ENCODE data around the gene SPATA31D1. TPM values are rescaled to one million over a fixed set of nuclear protein-coding genes. Genes with fewer than 3 reads are reported as not detected.
"Not testable (repeated sequence)": the region's sequence is repeated elsewhere in the genome, so short reads cannot be mapped to it uniquely, and the experiment has no call there.

Gene SPATA31D1
- total RNA-seq, result not detected

GRCh38 chr9:81988472-81988871 is at the start of gene SPATA31D1:
TSS of gene SPATA31D1 (plus strand) at chr9:81988772. CDS start at chr9:81988819, 47 bp downstream.
- not testable (repeated sequence) for H3K4me1 ChIP-seq (ENCODE audit: insufficient read depth, low read length); H3K4me3 ChIP-seq (ENCODE audit: low read length); H3K9me3 ChIP-seq (ENCODE audit: low read depth, low read length); H3K27me3 ChIP-seq (ENCODE audit: insufficient read depth, low read length)

- H3K9me3 ChIP-seq (ENCODE audit: low read depth, low read length); H3K4me3 ChIP-seq (ENCODE audit: low read length); H3K27me3 ChIP-seq (ENCODE audit: insufficient read depth, low read length); H3K4me1 ChIP-seq (ENCODE audit: insufficient read depth, low read length): not testable (repeated sequence)
These were observed 45.2 kb upstream of the SPATA31D1 start, which contains the start of gene SPATA31D3 for GRCh38 chr9:81943393-81943792. TSS of gene SPATA31D3 (plus strand) at chr9:81943500. CDS start at chr9:81943586, 86 bp downstream.

- not testable (repeated sequence) for H3K9me3 ChIP-seq (ENCODE audit: low read depth, low read length); H3K4me1 ChIP-seq (ENCODE audit: insufficient read depth, low read length); H3K4me3 ChIP-seq (ENCODE audit: low read length); H3K27me3 ChIP-seq (ENCODE audit: insufficient read depth, low read length)
These were observed 39.9 kb upstream of the SPATA31D1 start for GRCh38 chr9:81948650-81949049.

GRCh38 chr9:81953096-81953495 is 35.5 kb upstream of the SPATA31D1 start:
- Histone ChIP-seq H3K9me3 (ENCODE audit: low read depth, low read length) (no peaks in the 10 kb centered on the region), H3K4me1 (ENCODE audit: insufficient read depth, low read length) (no peaks in the 10 kb centered on the region), H3K4me3 (ENCODE audit: low read length) (no peak overlapping the region), H3K27me3 (ENCODE audit: insufficient read depth, low read length) (no peaks in the 10 kb centered on the region)

- no peak overlapping the region for H3K4me3 ChIP-seq (ENCODE audit: low read length)
- no peaks in the 10 kb centered on the region for H3K27me3 ChIP-seq (ENCODE audit: insufficient read depth, low read length)
- no peaks in the 10 kb centered on the region for H3K9me3 ChIP-seq (ENCODE audit: low read depth, low read length)
- H3K4me1 ChIP-seq (ENCODE audit: insufficient read depth, low read length), result no peaks in the 10 kb centered on the region
These were observed 32.9 kb upstream of the SPATA31D1 start for GRCh38 chr9:81955625-81956024.

GRCh38 chr9:81964218-81965171 is 24.1 kb upstream of the SPATA31D1 start:
- no peaks in the 10 kb centered on the region for H3K4me1 ChIP-seq (ENCODE audit: insufficient read depth, low read length)
- H3K27me3 ChIP-seq (ENCODE audit: insufficient read depth, low read length), result no peaks in the 10 kb centered on the region
- no peaks in the 10 kb centered on the region for H3K9me3 ChIP-seq (ENCODE audit: low read depth, low read length)
- no peak overlapping the region for H3K4me3 ChIP-seq (ENCODE audit: low read length)

- Histone ChIP-seq H3K27me3 (ENCODE audit: insufficient read depth, low read length) (no peaks in the 10 kb centered on the region), H3K4me3 (ENCODE audit: low read length) (no peak overlapping the region), H3K4me1 (ENCODE audit: insufficient read depth, low read length) (no peaks in the 10 kb centered on the region), H3K9me3 (ENCODE audit: low read depth, low read length) (no peaks in the 10 kb centered on the region)
These were observed 20.5 kb upstream of the SPATA31D1 start for GRCh38 chr9:81968026-81968425.

- Histone ChIP-seq H3K4me3 (ENCODE audit: low read length) (no peak overlapping the region), H3K4me1 (ENCODE audit: insufficient read depth, low read length) (no peaks in the 10 kb centered on the region), H3K9me3 (ENCODE audit: low read depth, low read length) (no peaks in the 10 kb centered on the region), H3K27me3 (ENCODE audit: insufficient read depth, low read length) (no peaks in the 10 kb centered on the region)
These were observed 18.6 kb upstream of the SPATA31D1 start for GRCh38 chr9:81969971-81970370.

- H3K27me3 ChIP-seq (ENCODE audit: insufficient read depth, low read length), result no peaks in the 10 kb centered on the region
- H3K4me1 ChIP-seq (ENCODE audit: insufficient read depth, low read length), result no peaks in the 10 kb centered on the region
- no peak overlapping the region for H3K4me3 ChIP-seq (ENCODE audit: low read length)
- no peaks in the 10 kb centered on the region for H3K9me3 ChIP-seq (ENCODE audit: low read depth, low read length)
These were observed 16.8 kb upstream of the SPATA31D1 start for GRCh38 chr9:81971727-81972126.

- Histone ChIP-seq H3K9me3 (ENCODE audit: low read depth, low read length) (no peaks in the 10 kb centered on the region), H3K27me3 (ENCODE audit: insufficient read depth, low read length) (no peaks in the 10 kb centered on the region), H3K4me1 (ENCODE audit: insufficient read depth, low read length) (no peaks in the 10 kb centered on the region), H3K4me3 (ENCODE audit: low read length) (no peak overlapping the region)
These were observed 13.8 kb upstream of the SPATA31D1 start for GRCh38 chr9:81974764-81975163.

- no peaks in the 10 kb centered on the region for H3K4me1 ChIP-seq (ENCODE audit: insufficient read depth, low read length)
- H3K27me3 ChIP-seq (ENCODE audit: insufficient read depth, low read length), result no peaks in the 10 kb centered on the region
- no peak overlapping the region for H3K4me3 ChIP-seq (ENCODE audit: low read length)
- no peaks in the 10 kb centered on the region for H3K9me3 ChIP-seq (ENCODE audit: low read depth, low read length)
These were observed 12.2 kb upstream of the SPATA31D1 start for GRCh38 chr9:81976351-81976750.

GRCh38 chr9:81979196-81979595 is 9.4 kb upstream of the SPATA31D1 start:
- Histone ChIP-seq H3K4me3 (ENCODE audit: low read length) (no peak overlapping the region), H3K9me3 (ENCODE audit: low read depth, low read length) (no peaks in the 10 kb centered on the region), H3K27me3 (ENCODE audit: insufficient read depth, low read length) (no peaks in the 10 kb centered on the region)

GRCh38 chr9:81980568-81980967 is 8.0 kb upstream of the SPATA31D1 start:
- Histone ChIP-seq H3K4me3 (ENCODE audit: low read length) (no peak overlapping the region), H3K9me3 (ENCODE audit: low read depth, low read length) (no peaks in the 10 kb centered on the region), H3K27me3 (ENCODE audit: insufficient read depth, low read length) (no peaks in the 10 kb centered on the region), H3K4me1 (ENCODE audit: insufficient read depth, low read length) (no peaks in the 10 kb centered on the region)

More at GRCh38 chr9:81979196-81979595, 9.4 kb upstream of the SPATA31D1 start:
- no peaks in the 10 kb centered on the region for H3K4me1 ChIP-seq (ENCODE audit: insufficient read depth, low read length)

- Histone ChIP-seq H3K4me1 (ENCODE audit: insufficient read depth, low read length) (no peaks in the 10 kb centered on the region), H3K4me3 (ENCODE audit: low read length) (no peak overlapping the region), H3K27me3 (ENCODE audit: insufficient read depth, low read length) (no peaks in the 10 kb centered on the region), H3K9me3 (ENCODE audit: low read depth, low read length) (no peaks in the 10 kb centered on the region)
These were observed 6.7 kb upstream of the SPATA31D1 start for GRCh38 chr9:81981883-81982282.

GRCh38 chr9:81984928-81985327 is 3.6 kb upstream of the SPATA31D1 start:
- Histone ChIP-seq H3K9me3 (ENCODE audit: low read depth, low read length) (no peaks in the 10 kb centered on the region), H3K4me3 (ENCODE audit: low read length) (no peak overlapping the region), H3K4me1 (ENCODE audit: insufficient read depth, low read length) (no peaks in the 10 kb centered on the region), H3K27me3 (ENCODE audit: insufficient read depth, low read length) (no peaks in the 10 kb centered on the region)

GRCh38 chr9:81986051-81986450 is 2.5 kb upstream of the SPATA31D1 start:
- no peaks in the 10 kb centered on the region for H3K4me1 ChIP-seq (ENCODE audit: insufficient read depth, low read length)
- H3K9me3 ChIP-seq (ENCODE audit: low read depth, low read length), result no peaks in the 10 kb centered on the region
- no peaks in the 10 kb centered on the region for H3K27me3 ChIP-seq (ENCODE audit: insufficient read depth, low read length)
- H3K4me3 ChIP-seq (ENCODE audit: low read length), result no peak overlapping the region
